HG02678 (cell line): ENCODE results near the gene ZNF471.

ENCODE experiments used
- ATAC-seq: cut with Tn5 transposase; IDR thresholded peaks from one replicate; pipeline ENCODE4 v1.9.1; 2021; ENCODE audit warnings: mild to moderate bottlenecking, moderate library complexity; ENCODE audit not compliant: unreplicated experiment

The ZNF471 gene

GRCh38 chr19:56572589-56572988 is 64.9 kb downstream of the ZNF471 start:
- ATAC-seq, result no peak

- ATAC-seq, result no peak
Measured at GRCh38 chr19:56573914-56574313, 66.3 kb downstream of the ZNF471 start.

DNA sequence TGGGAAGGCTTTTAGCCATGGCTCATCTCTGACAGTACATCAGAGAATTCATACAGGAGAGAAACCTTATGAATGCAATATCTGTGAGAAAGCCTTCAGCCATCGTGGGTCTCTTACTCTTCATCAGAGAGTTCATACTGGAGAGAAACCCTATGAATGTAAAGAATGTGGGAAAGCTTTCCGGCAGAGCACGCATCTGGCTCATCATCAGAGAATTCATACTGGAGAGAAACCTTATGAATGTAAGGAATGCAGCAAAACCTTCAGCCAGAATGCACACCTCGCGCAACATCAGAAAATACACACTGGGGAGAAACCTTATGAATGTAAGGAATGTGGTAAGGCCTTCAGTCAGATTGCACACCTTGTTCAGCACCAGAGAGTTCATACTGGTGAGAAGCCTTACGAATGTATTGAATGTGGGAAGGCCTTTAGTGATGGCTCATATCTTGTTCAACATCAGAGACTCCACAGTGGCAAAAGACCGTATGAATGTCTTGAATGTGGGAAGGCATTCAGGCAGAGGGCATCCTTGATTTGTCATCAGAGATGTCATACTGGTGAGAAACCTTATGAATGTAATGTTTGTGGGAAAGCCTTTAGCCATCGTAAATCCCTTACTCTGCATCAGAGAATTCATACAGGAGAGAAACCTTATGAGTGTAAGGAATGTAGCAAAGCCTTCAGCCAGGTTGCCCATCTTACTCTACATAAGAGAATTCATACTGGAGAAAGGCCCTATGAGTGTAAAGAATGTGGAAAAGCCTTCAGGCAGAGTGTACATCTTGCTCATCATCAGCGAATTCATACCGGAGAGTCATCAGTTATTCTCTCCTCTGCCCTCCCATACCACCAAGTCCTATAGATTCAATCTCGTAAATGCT is 70.3 kb downstream of the ZNF471 start:
- ATAC-seq, result no peak
